Thyroid gland (tissue), 4 donors: ENCODE measurements around the gene MAP3K10. TPM values are rescaled to one million over a fixed set of nuclear protein-coding genes. Genes with fewer than 3 reads are reported as not detected.
A peak's percentile ranks its signal among the peaks of the same experiment; 100 is the strongest.
"Not testable (repeated sequence)": the region's sequence is repeated elsewhere in the genome, so short reads cannot be mapped to it uniquely, and the experiment has no call there.

Experiments
- DNase-seq, 2 donors: peaks; one replicate each; pipeline ENCODE4 v3.0.0-alpha.2; 2019
- H3K27ac ChIP-seq, 3 donors: fragments of 200-600 bp; sonication (generic); 1 replicate in 2 of 3; 2 replicates in 1 of 3; pipeline ENCODE4 v1.5.1; 2016 to 2019; ENCODE audit warnings: mild to moderate bottlenecking in 1 of 3, moderate library complexity in 1 of 3
- H3K27me3 ChIP-seq: fragments of 200-600 bp; sonication (generic); one replicate; pipeline ENCODE4 v1.5.1; 2019
- H3K36me3 ChIP-seq, 2 donors: fragments of 200-600 bp; sonication (generic); one replicate each; pipeline ENCODE4 v1.5.1; 2016 to 2019
- H3K4me1 ChIP-seq, 2 donors: fragments of 200-600 bp; sonication (generic); one replicate each; pipeline ENCODE4 v1.5.1; 2017 to 2019
- H3K4me3 ChIP-seq, 3 donors: fragments of 200-600 bp; sonication (generic); replicated peaks in 1 of 3; 1 replicate in 2 of 3; 2 replicates in 1 of 3; pipeline ENCODE4 v1.5.1; 2016; ENCODE audit warnings: mild to moderate bottlenecking in 1 of 3
- H3K9me3 ChIP-seq: fragments of 200-600 bp; sonication (generic); one replicate; pipeline ENCODE4 v1.5.1; 2017
- CTCF ChIP-seq, 6 experiments: fragments of 200-600 bp in 3 of 6; fragments of 450-650 bp in 3 of 6; sonication (generic) in 3 of 6; IDR thresholded peaks; one replicate each; pipeline ENCODE4 v1.5.1; 2016 to 2019; ENCODE audit warnings: antibody characterized with exemption in 6 of 6, mild to moderate bottlenecking in 2 of 6, inconsistent platforms in 1 of 6, moderate library complexity in 1 of 6
- POLR2A ChIP-seq, 2 donors: fragments of 450-650 bp; IDR thresholded peaks; one replicate each; pipeline ENCODE4 v1.6.1; 2017; ENCODE audit warnings: antibody characterized with exemption in 2 of 2, mild to moderate bottlenecking in 2 of 2, moderate library complexity in 1 of 2
- WGBS, 2 donors: methylation state at CpG; one replicate each; pipeline ENCODE4 v1.1.5; 2017; 5-methylcytosine and 5-hydroxymethylcytosine counted together
- intact Hi-C: fragments of 100-400 bp; cut with DNase I; formaldehyde crosslinking; loops from one replicate; pipeline ENCODE4 v1.15.1; 2023
- total RNA-seq, 4 donors: library from RNA; depleted of rRNA; stranded (reverse); fragments of >200 nt; gene quantifications; one replicate each; pipeline ENCODE4 v1.2.3, GENCODE V29; 2016

Gene MAP3K10
- total RNA-seq, 4 donors from 2014 or later, result 9.1 to 19.6 (median 15.9) TPM

GRCh38 chr19:40163541-40164129 lies 27.6 kb upstream of the MAP3K10 start:
- Histone ChIP-seq H3K27me3 (no peaks in the 10 kb centered on the region), H3K36me3 (no peaks in the 10 kb centered on the region), H3K4me1 (no peaks in the 10 kb centered on the region), H3K9me3 (no peaks in the 10 kb centered on the region), H3K27ac (no peak overlapping the region), H3K4me3 (no peak overlapping the region)
- WGBS, 2 donors, result 53 to 70% methylated on average over 4 of the region's 4 CpGs
- TF ChIP-seq POLR2A (IDR thresholded peaks at IDR 0.05) (no peak), CTCF (IDR thresholded peaks at IDR 0.05) (no peak)
- DNase-seq, result no peak
- intact Hi-C loops, result no loop called here

- Histone ChIP-seq H3K27me3 (no peaks in the 10 kb centered on the region), H3K27ac (no peak overlapping the region), H3K4me1 (no peaks in the 10 kb centered on the region), H3K36me3 (no peaks in the 10 kb centered on the region), H3K9me3 (no peaks in the 10 kb centered on the region), H3K4me3 (no peak overlapping the region)
- 12 to 24% methylated on average over 10 of the region's 10 CpGs for WGBS, 2 donors
- peak; percentile 35 to 49 for DNase-seq
- TF ChIP-seq CTCF (IDR thresholded peaks at IDR 0.05), result peak in 3 of 6 experiments; percentile 32 to 52 (median 48)
- no peak for TF ChIP-seq POLR2A (IDR thresholded peaks at IDR 0.05)
- intact Hi-C loops, result no loop called here
Measured at GRCh38 chr19:40165362-40165937, 25.8 kb upstream of the MAP3K10 start.

- H3K27me3 ChIP-seq, H3K4me3 ChIP-seq, H3K4me1 ChIP-seq, H3K36me3 ChIP-seq, DNase-seq, H3K27ac ChIP-seq, intact Hi-C loops, H3K9me3 ChIP-seq: not testable (repeated sequence)
- 78 to 89% methylated on average over 16 to 25 of the region's 30 CpGs for WGBS, 2 donors
Measured at GRCh38 chr19:40169482-40170302, 21.5 kb upstream of the MAP3K10 start.

GRCh38 chr19:40170303-40170989 lies 20.8 kb upstream of the MAP3K10 start:
- DNase-seq, H3K36me3 ChIP-seq, intact Hi-C loops, H3K9me3 ChIP-seq, H3K4me3 ChIP-seq, H3K27ac ChIP-seq, H3K27me3 ChIP-seq, H3K4me1 ChIP-seq: not testable (repeated sequence)
- WGBS, 2 donors, result 59 to 70% methylated on average over 6 to 25 of the region's 39 CpGs

GRCh38 chr19:40171293-40171692 lies 19.9 kb upstream of the MAP3K10 start:
- 87 to 94% methylated on average over 4 of the region's 4 CpGs for WGBS, 2 donors
- H3K36me3 ChIP-seq, H3K9me3 ChIP-seq, H3K27me3 ChIP-seq, intact Hi-C loops, H3K4me3 ChIP-seq, H3K4me1 ChIP-seq, H3K27ac ChIP-seq, DNase-seq: not testable (repeated sequence)

- no peak for DNase-seq
- H3K9me3 ChIP-seq, result no peaks in the 10 kb centered on the region
- WGBS, 2 donors, result 78 to 88% methylated on average over 4 of the region's 4 CpGs
- no peak overlapping the region for H3K27ac ChIP-seq
- intact Hi-C loops, result no loop called here
- no peaks in the 10 kb centered on the region for H3K4me1 ChIP-seq
- TF ChIP-seq CTCF (IDR thresholded peaks at IDR 0.05) (no peak), POLR2A (IDR thresholded peaks at IDR 0.05) (no peak)
- H3K4me3 ChIP-seq, result no peak overlapping the region
- no peaks in the 10 kb centered on the region for H3K27me3 ChIP-seq
- H3K36me3 ChIP-seq, result no peaks in the 10 kb centered on the region
Measured at GRCh38 chr19:40174092-40174491, 17.1 kb upstream of the MAP3K10 start.
